IMR-90 (cell line): ENCODE measurements around the gene PNKD. TPM values are rescaled to one million over a fixed set of nuclear protein-coding genes. Genes with fewer than 3 reads are reported as not detected.

Experiments
- ATAC-seq: fragments of 200-7000 bp; cut with Tn5 transposase; 2 replicates; pipeline ENCODE4 v1.9.1; 2020; ENCODE audit warnings: low read depth, mild to moderate bottlenecking, moderate library complexity
- BruUV-seq: library from RNA; stranded (reverse); fragments of 400-500 nt; replicated peaks from 2 replicates; lab custom pipeline; 2021; lab: Mats Ljungman, UMichigan
- CTCF ChIA-PET: fragments of 300-600 bp; formaldehyde crosslinking; extraction: SDS; loops from one replicate; lab custom pipeline; 2021; ENCODE audit warnings: antibody characterized with exemption; lab: Yijun Ruan, JAX
- POLR2A ChIA-PET: fragments of 300-600 bp; sonication (Branson Sonifier 250); formaldehyde crosslinking; loops from one replicate; lab custom pipeline; 2022; ENCODE audit warnings: antibody characterized with exemption; ENCODE audit not compliant: unreplicated experiment; lab: Charles Lee
- DNase-seq: peaks from one replicate; pipeline ENCODE4 v3.0.0; 2013
- H2AFZ ChIP-seq: replicated peaks from 2 replicates; pipeline ENCODE3; 2013; ENCODE audit warnings: low read length, mild to moderate bottlenecking; ENCODE audit not compliant: poor library complexity
- H2AK5ac ChIP-seq: 2 replicates; pipeline ENCODE4 v1.6.1; 2013; ENCODE audit warnings: low read depth, low read length, inconsistent platforms
- H2AK9ac ChIP-seq: replicated peaks from 2 replicates; pipeline ENCODE3; 2013; ENCODE audit warnings: mild to moderate bottlenecking, low read depth, low read length, moderate library complexity; ENCODE audit not compliant: poor library complexity
- H2BK120ac ChIP-seq: 2 replicates; pipeline ENCODE4 v1.6.1; 2013; ENCODE audit warnings: low read depth, low read length, inconsistent platforms
- H2BK15ac ChIP-seq: 3 replicates; pipeline ENCODE4 v1.6.1; 2013; ENCODE audit warnings: low read depth, low read length, inconsistent platforms
- H2BK20ac ChIP-seq: 2 replicates; pipeline ENCODE4 v1.6.1; 2013; ENCODE audit warnings: low read depth, mild to moderate bottlenecking, inconsistent platforms, low read length, moderate library complexity
- H2BK5ac ChIP-seq: 2 replicates; pipeline ENCODE4 v1.6.1; 2013; ENCODE audit warnings: mild to moderate bottlenecking, low read depth, low read length, inconsistent platforms; ENCODE audit not compliant: poor library complexity, severe bottlenecking
- H3K14ac ChIP-seq: replicated peaks from 2 replicates; pipeline ENCODE4 v1.6.1; 2013; ENCODE audit warnings: low read depth, low read length, inconsistent platforms
- H3K18ac ChIP-seq: 2 replicates; pipeline ENCODE4 v1.6.1; 2013; ENCODE audit warnings: low read depth, low read length, control low read depth
- H3K23ac ChIP-seq: 2 replicates; pipeline ENCODE4 v1.6.1; 2013; ENCODE audit warnings: low read depth, low read length, inconsistent platforms
- H3K27ac ChIP-seq: 2 replicates; pipeline ENCODE4 v1.5.1; 2013; ENCODE audit warnings: mild to moderate bottlenecking, control low read depth, low read length; ENCODE audit not compliant: insufficient read depth
- H3K27me3 ChIP-seq: 2 replicates; pipeline ENCODE4 v1.6.1; 2013; ENCODE audit warnings: low read length; ENCODE audit not compliant: control insufficient read depth, insufficient read depth
- H3K36me3 ChIP-seq: 2 replicates; pipeline ENCODE4 v1.6.1; 2013; ENCODE audit warnings: low read length, mixed read lengths; ENCODE audit not compliant: control insufficient read depth, insufficient read depth
- H3K4ac ChIP-seq: 2 replicates; pipeline ENCODE4 v1.6.1; 2013; ENCODE audit warnings: low read depth, low read length, inconsistent platforms
- H3K4me1 ChIP-seq: 2 replicates; pipeline ENCODE4 v1.6.1; 2013; ENCODE audit warnings: low read length, mixed read lengths; ENCODE audit not compliant: control insufficient read depth, insufficient read depth
- H3K4me2 ChIP-seq: 2 replicates; pipeline ENCODE4 v1.6.1; 2013; ENCODE audit warnings: low read depth, mild to moderate bottlenecking, control low read depth, low read length, moderate library complexity
- H3K4me3 ChIP-seq: 2 replicates; pipeline ENCODE4 v1.5.1; 2013; ENCODE audit warnings: low read depth, mild to moderate bottlenecking, control low read depth, low read length, moderate library complexity; ENCODE audit not compliant: insufficient read depth
- H3K56ac ChIP-seq: 2 replicates; pipeline ENCODE4 v1.6.1; 2013; ENCODE audit warnings: low read length, inconsistent platforms; ENCODE audit not compliant: insufficient read depth; ENCODE audit errors: extremely low read depth
- H3K79me1 ChIP-seq, 2 experiments: 2 replicates each; pipeline ENCODE4 v1.6.1; 2013; ENCODE audit warnings: low read length in 2 of 2, inconsistent platforms in 1 of 2, low read depth in 1 of 2
- H3K9ac ChIP-seq: 2 replicates; pipeline ENCODE4 v1.6.1; 2013; ENCODE audit warnings: low read depth, low read length, control low read depth
- H3K9me1 ChIP-seq: 2 replicates; pipeline ENCODE4 v1.6.1; 2013; ENCODE audit warnings: low read length, inconsistent platforms; ENCODE audit not compliant: insufficient read depth
- H3K9me3 ChIP-seq: 2 replicates; pipeline ENCODE4 v1.6.1; 2013; ENCODE audit warnings: low read length; ENCODE audit not compliant: control insufficient read depth, insufficient read depth
- H4K20me1 ChIP-seq: 2 replicates; pipeline ENCODE4 v1.6.1; 2013; ENCODE audit warnings: low read length, inconsistent platforms; ENCODE audit not compliant: insufficient read depth
- H4K5ac ChIP-seq: 2 replicates; pipeline ENCODE4 v1.6.1; 2013; ENCODE audit warnings: mild to moderate bottlenecking, low read depth, low read length, control low read depth
- H4K8ac ChIP-seq, 2 experiments: 2 replicates each; pipeline ENCODE4 v1.6.1; 2013; ENCODE audit warnings: low read depth in 2 of 2, low read length in 2 of 2, control low read depth in 1 of 2, inconsistent platforms in 1 of 2
- H4K91ac ChIP-seq: 2 replicates; pipeline ENCODE4 v1.6.1; 2013; ENCODE audit warnings: low read depth, low read length, inconsistent platforms; ENCODE audit not compliant: insufficient read depth
- BHLHE40 ChIP-seq: fragments of 150-350 bp; IDR thresholded peaks from 2 replicates; pipeline ENCODE4 v1.6.1; 2016; ENCODE audit warnings: mild to moderate bottlenecking, low read depth, low read length
- CEBPB ChIP-seq: IDR thresholded peaks from 2 replicates; pipeline ENCODE4 v1.6.1; 2012; ENCODE audit warnings: low read depth, low read length, improper control_type of control experiment
- CHD1 ChIP-seq: IDR thresholded peaks from 2 replicates; pipeline ENCODE4 v1.6.1; 2012; ENCODE audit warnings: low read depth, low read length, improper control_type of control experiment
- FOS ChIP-seq: fragments of 150-350 bp; IDR thresholded peaks from 2 replicates; pipeline ENCODE4 v1.6.1; 2016; ENCODE audit warnings: low read depth, low read length
- MAFK ChIP-seq: IDR thresholded peaks from 2 replicates; pipeline ENCODE4 v1.6.1; 2012; ENCODE audit warnings: low read depth, low read length, improper control_type of control experiment
- MAZ ChIP-seq: IDR thresholded peaks from 2 replicates; pipeline ENCODE4 v1.6.1; 2012; ENCODE audit warnings: low read depth, mild to moderate bottlenecking, low read length, improper control_type of control experiment, moderate library complexity, borderline replicate concordance
- MXI1 ChIP-seq: IDR thresholded peaks from 2 replicates; pipeline ENCODE4 v1.6.1; 2012; ENCODE audit warnings: low read depth, mild to moderate bottlenecking, low read length, moderate library complexity, borderline replicate concordance
- NFE2L2 ChIP-seq: fragments of 150-350 bp; IDR thresholded peaks from 2 replicates; pipeline ENCODE4 v1.6.1; 2016; ENCODE audit warnings: low read depth, mild to moderate bottlenecking, low read length
- POLR2A ChIP-seq: IDR thresholded peaks from 2 replicates; pipeline ENCODE4 v1.6.1; 2012; ENCODE audit warnings: mild to moderate bottlenecking, low read depth, low read length
- RAD21 ChIP-seq: IDR thresholded peaks from 2 replicates; pipeline ENCODE4 v1.6.1; 2012; ENCODE audit warnings: low read length, improper control_type of control experiment
- RCOR1 ChIP-seq: IDR thresholded peaks from 2 replicates; pipeline ENCODE4 v1.6.1; 2012; ENCODE audit warnings: mild to moderate bottlenecking, low read length, improper control_type of control experiment; ENCODE audit not compliant: insufficient replicate concordance
- RFX5 ChIP-seq: IDR thresholded peaks from 2 replicates; pipeline ENCODE4 v1.8.0; 2012; ENCODE audit warnings: low read depth, mild to moderate bottlenecking, low read length, moderate library complexity
- SMC3 ChIP-seq: fragments of 150-350 bp; IDR thresholded peaks from 2 replicates; pipeline ENCODE4 v1.6.1; 2016; ENCODE audit warnings: low read depth, mild to moderate bottlenecking, antibody characterized with exemption, low read length, moderate library complexity
- WGBS, 2 experiments: methylation state at CpG; one replicate each; pipeline versions ENCODE4 v1.1.5 to v1.1.7; 2013; ENCODE audit warnings: missing lambda C conversion rate in 2 of 2; ENCODE audit not compliant: insufficient read length in 1 of 2; ENCODE audit errors: extremely low coverage in 2 of 2; 5-methylcytosine and 5-hydroxymethylcytosine counted together
- dilution Hi-C: fragments of 300-500 bp; cut with HindIII; formaldehyde crosslinking; loops from one replicate; pipeline ENCODE4 v1.14.3; 2018; ENCODE audit warnings: low sequenced_read_pairs; ENCODE audit not compliant: unreplicated experiment
- in situ Hi-C: fragments of 300-500 bp; cut with MboI; formaldehyde crosslinking; loops from 3 replicates; pipeline ENCODE4 v1.14.3; 2019; ENCODE audit warnings: low sequenced_read_pairs, inconsistent platforms, mixed read lengths
- intact Hi-C: fragments of 100-400 bp; cut with micrococcal nuclease; formaldehyde crosslinking; loops from 2 replicates; pipeline ENCODE4 v1.10.0; 2022
- polyA plus RNA-seq, 3 experiments: library from polyadenylated mRNA; depleted of rRNA; stranded (reverse); fragments of >200 nt; gene quantifications; 2 replicates each; pipeline ENCODE4 v1.2.3, GENCODE V29; 2012; ENCODE audit warnings: low replicate concordance in 1 of 3
- total RNA-seq: library from RNA; depleted of rRNA; stranded (reverse); fragments of >200 nt; gene quantifications from 2 replicates; pipeline ENCODE4 v1.2.3, GENCODE V29; 2012
- TF ChIP-seq, protein P1 (sequence below): conservative IDR thresholded peaks from 2 replicates; pipeline ENCODE4 v1.5.1; 2012; ENCODE audit warnings: mild to moderate bottlenecking, low read depth, low read length, improper control_type of control experiment
- TF ChIP-seq, protein P2 (sequence below): fragments of 150-350 bp; IDR thresholded peaks from 2 replicates; pipeline ENCODE4 v1.6.1; 2017; ENCODE audit warnings: mild to moderate bottlenecking, antibody characterized with exemption, low read length, low read depth
- TF ChIP-seq, protein P3 (sequence below): fragments of 150-350 bp; IDR thresholded peaks from 2 replicates; pipeline ENCODE4 v1.6.1; 2016; ENCODE audit warnings: low read depth, mild to moderate bottlenecking, low read length, moderate library complexity, borderline replicate concordance

The PNKD gene
- total and polyA plus RNA-seq, 2 of the 4 experiments (the other 2 are of a cell fraction) = 19.2 to 68.5 TPM

DNA sequence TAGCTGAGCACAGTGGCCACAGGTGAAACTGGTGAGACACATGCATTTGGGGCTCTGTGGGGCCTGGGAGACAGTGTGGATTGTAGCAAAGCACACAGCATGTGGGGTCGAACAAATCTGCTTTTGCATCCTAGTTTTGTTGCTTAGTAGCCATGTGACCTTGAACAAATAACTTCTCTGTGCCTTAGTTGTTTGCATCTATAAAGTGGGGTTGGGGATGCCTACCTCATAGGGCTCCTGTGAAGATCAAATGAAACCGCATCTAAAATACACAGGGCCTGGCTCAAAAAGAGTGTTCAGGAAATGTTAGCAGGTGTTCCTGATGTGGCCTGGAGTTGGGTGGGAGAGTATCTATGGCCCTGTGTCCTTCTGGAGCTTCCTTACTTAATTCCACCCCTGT lies 56.0 kb downstream of the PNKD start:
- H2BK15ac ChIP-seq = no peak overlapping the region
- ATAC-seq = no peak
- H3K27me3 ChIP-seq = no peaks in the 10 kb centered on the region
- H2AK9ac ChIP-seq = no peak overlapping the region
- intact Hi-C loops = no loop called here
- H2BK20ac ChIP-seq = no peak overlapping the region
- H3K9ac ChIP-seq = no peak overlapping the region
- no peak overlapping the region for H2AFZ ChIP-seq
- WGBS, 2 experiments = 60% methylated on average over 1 of the region's 2 CpGs; no CpG with 5 or more reads in 1 of the 2 experiments
- no peak overlapping the region for H3K14ac ChIP-seq
- no peak overlapping the region for H3K4ac ChIP-seq
- no peaks in the 10 kb centered on the region for H3K79me1 ChIP-seq
- H2BK120ac ChIP-seq = no peak overlapping the region
- no peak overlapping the region for H4K8ac ChIP-seq
- peaks cover 10% of the 10 kb centered on the region for H3K4me1 ChIP-seq
- H4K91ac ChIP-seq = no peak overlapping the region
- BruUV-seq = no TSS peak
- H3K36me3 ChIP-seq = no peaks in the 10 kb centered on the region; the same call in 1 of the 2 replicates
- no peak overlapping the region for H4K5ac ChIP-seq
- no peak for DNase-seq
- no peak overlapping the region for H2AK5ac ChIP-seq
- ChIA-PET POLR2A (no interaction called here), CTCF (no interaction called here)
- H3K27ac ChIP-seq = no peak overlapping the region
- no peak overlapping the region for H3K23ac ChIP-seq
- in situ Hi-C loops = no loop called here
- no peak overlapping the region for H3K4me3 ChIP-seq
- dilution Hi-C loops = no loop called here
- TF ChIP-seq NFE2L2 (no peak), MXI1 (no peak), CEBPB (no peak), CHD1 (no peak), RCOR1 (no peak), FOS (no peak), POLR2A (no peak), SMC3 (no peak), BHLHE40 (no peak), RFX5 (no peak), MAZ (no peak), MAFK (no peak), RAD21 (no peak)
- TF ChIP-seq, protein P1, sequence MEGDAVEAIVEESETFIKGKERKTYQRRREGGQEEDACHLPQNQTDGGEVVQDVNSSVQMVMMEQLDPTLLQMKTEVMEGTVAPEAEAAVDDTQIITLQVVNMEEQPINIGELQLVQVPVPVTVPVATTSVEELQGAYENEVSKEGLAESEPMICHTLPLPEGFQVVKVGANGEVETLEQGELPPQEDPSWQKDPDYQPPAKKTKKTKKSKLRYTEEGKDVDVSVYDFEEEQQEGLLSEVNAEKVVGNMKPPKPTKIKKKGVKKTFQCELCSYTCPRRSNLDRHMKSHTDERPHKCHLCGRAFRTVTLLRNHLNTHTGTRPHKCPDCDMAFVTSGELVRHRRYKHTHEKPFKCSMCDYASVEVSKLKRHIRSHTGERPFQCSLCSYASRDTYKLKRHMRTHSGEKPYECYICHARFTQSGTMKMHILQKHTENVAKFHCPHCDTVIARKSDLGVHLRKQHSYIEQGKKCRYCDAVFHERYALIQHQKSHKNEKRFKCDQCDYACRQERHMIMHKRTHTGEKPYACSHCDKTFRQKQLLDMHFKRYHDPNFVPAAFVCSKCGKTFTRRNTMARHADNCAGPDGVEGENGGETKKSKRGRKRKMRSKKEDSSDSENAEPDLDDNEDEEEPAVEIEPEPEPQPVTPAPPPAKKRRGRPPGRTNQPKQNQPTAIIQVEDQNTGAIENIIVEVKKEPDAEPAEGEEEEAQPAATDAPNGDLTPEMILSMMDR = no peak
- TF ChIP-seq, protein P2, sequence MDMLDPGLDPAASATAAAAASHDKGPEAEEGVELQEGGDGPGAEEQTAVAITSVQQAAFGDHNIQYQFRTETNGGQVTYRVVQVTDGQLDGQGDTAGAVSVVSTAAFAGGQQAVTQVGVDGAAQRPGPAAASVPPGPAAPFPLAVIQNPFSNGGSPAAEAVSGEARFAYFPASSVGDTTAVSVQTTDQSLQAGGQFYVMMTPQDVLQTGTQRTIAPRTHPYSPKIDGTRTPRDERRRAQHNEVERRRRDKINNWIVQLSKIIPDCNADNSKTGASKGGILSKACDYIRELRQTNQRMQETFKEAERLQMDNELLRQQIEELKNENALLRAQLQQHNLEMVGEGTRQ = no peak
- TF ChIP-seq, protein P3, sequence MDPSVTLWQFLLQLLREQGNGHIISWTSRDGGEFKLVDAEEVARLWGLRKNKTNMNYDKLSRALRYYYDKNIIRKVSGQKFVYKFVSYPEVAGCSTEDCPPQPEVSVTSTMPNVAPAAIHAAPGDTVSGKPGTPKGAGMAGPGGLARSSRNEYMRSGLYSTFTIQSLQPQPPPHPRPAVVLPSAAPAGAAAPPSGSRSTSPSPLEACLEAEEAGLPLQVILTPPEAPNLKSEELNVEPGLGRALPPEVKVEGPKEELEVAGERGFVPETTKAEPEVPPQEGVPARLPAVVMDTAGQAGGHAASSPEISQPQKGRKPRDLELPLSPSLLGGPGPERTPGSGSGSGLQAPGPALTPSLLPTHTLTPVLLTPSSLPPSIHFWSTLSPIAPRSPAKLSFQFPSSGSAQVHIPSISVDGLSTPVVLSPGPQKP = no peak
- no peak overlapping the region for H3K4me2 ChIP-seq
- H3K9me3 ChIP-seq = no peaks in the 10 kb centered on the region
- peaks cover 4% of the 10 kb centered on the region for H3K9me1 ChIP-seq
- H3K56ac ChIP-seq = no peak overlapping the region
- H3K18ac ChIP-seq = no peak overlapping the region
- H4K20me1 ChIP-seq = no peaks in the 10 kb centered on the region
- no peak overlapping the region for H2BK5ac ChIP-seq
